ENCODE data around the gene PIWIL1.

DNA sequence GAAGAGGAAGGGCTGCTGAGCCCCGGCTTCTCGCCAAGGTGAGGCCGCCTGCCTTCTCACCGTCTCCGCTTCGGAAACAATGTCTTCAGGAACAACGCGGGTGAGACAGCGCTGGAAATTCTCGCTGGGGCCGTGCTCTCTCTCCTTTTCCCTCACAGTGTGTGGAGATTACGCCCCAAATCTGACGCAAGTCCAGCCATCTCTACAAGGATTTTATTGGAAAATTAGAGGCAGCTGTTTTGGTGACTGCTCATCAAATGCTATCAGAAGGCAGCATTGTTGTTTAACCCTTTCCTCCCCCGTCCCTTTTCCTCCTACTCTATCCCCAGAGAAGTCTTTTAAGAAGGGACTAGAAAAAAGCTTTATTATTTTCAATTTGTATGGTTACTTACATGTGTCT, 53.5 kb downstream of the PIWIL1 start:
- TF ChIP-seq, protein P1, sequence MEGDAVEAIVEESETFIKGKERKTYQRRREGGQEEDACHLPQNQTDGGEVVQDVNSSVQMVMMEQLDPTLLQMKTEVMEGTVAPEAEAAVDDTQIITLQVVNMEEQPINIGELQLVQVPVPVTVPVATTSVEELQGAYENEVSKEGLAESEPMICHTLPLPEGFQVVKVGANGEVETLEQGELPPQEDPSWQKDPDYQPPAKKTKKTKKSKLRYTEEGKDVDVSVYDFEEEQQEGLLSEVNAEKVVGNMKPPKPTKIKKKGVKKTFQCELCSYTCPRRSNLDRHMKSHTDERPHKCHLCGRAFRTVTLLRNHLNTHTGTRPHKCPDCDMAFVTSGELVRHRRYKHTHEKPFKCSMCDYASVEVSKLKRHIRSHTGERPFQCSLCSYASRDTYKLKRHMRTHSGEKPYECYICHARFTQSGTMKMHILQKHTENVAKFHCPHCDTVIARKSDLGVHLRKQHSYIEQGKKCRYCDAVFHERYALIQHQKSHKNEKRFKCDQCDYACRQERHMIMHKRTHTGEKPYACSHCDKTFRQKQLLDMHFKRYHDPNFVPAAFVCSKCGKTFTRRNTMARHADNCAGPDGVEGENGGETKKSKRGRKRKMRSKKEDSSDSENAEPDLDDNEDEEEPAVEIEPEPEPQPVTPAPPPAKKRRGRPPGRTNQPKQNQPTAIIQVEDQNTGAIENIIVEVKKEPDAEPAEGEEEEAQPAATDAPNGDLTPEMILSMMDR (conservative IDR thresholded peaks at IDR 0.05; ENCODE audit: low read depth, low read length) = no peak
- TF ChIP-seq EZH2 (IDR thresholded peaks at IDR 0.05; ENCODE audit: low read length, unreplicated experiment) = no peak

All from PC-3 (cell line).